ENCODE results near the gene RCL1. TPM values are rescaled to one million over a fixed set of nuclear protein-coding genes. Genes with fewer than 3 reads are reported as not detected.

The RCL1 gene
- polyA plus RNA-seq, 1 experiment: 5.1 TPM

DNA sequence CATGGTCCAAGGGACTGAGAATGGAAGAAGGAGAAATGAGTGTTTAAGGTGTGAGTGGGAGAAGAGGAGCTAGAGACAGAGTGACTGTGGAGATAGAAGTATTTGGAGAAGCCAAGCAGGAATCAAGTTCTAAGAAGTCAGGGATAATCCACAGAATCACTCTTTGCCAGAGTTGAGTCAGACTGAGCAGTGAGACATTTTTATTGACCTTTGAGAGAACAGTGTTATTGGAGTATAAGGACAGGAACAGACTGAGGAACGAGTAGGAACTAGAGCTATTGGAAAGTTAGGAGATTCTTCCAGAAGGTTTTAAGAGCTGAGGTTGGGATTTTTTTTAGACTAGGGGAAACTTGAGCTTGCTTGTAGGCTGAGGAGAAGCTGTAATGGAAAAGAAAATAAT is 37.2 kb downstream of the RCL1 start:
- TF ChIP-seq, protein P1, sequence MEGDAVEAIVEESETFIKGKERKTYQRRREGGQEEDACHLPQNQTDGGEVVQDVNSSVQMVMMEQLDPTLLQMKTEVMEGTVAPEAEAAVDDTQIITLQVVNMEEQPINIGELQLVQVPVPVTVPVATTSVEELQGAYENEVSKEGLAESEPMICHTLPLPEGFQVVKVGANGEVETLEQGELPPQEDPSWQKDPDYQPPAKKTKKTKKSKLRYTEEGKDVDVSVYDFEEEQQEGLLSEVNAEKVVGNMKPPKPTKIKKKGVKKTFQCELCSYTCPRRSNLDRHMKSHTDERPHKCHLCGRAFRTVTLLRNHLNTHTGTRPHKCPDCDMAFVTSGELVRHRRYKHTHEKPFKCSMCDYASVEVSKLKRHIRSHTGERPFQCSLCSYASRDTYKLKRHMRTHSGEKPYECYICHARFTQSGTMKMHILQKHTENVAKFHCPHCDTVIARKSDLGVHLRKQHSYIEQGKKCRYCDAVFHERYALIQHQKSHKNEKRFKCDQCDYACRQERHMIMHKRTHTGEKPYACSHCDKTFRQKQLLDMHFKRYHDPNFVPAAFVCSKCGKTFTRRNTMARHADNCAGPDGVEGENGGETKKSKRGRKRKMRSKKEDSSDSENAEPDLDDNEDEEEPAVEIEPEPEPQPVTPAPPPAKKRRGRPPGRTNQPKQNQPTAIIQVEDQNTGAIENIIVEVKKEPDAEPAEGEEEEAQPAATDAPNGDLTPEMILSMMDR (IDR thresholded peaks at IDR 0.05; ENCODE audit: insufficient read depth, low read depth, low read length): no peak
- Histone ChIP-seq H3K36me3 (ENCODE audit: control insufficient read depth, insufficient read depth, low read length) (no peaks in the 10 kb centered on the region), H3K4me3 (ENCODE audit: low read depth, low read length) (no peak overlapping the region), H3K27me3 (ENCODE audit: control insufficient read depth, insufficient read depth, low read length) (no peaks in the 10 kb centered on the region)
- CTCF ChIA-PET: interaction anchor here (0.9 to 1.2 kb wide), 4 partner anchors 33 to 70 kb away, joined by 3 read pairs; no protein-coding TSS in a partner anchor
- no peak for DNase-seq (ENCODE audit: low read depth)
- POLR2A ChIA-PET: no interaction called here

DNA sequence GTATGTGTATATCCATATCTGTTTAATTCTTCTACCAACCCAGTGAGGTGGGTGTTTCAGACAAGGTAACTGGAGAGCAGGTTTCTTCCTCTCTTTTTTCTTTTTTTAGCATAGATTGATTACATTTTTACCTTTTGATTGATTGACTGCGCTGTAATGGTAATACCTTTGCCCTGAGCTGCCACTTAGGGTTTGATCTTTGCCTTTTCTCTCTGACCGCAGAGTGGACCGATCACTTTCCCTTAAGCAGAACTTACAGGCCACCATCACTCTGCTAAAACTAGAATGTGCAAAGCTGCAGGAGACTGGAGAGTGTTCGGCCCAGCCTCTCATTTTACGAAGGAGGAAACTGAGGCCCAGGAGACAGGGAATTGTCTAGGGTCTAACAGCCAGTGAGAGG is 38.0 kb downstream of the RCL1 start:
- Histone ChIP-seq H3K4me3 (ENCODE audit: low read depth, low read length) (no peak overlapping the region), H3K27me3 (ENCODE audit: control insufficient read depth, insufficient read depth, low read length) (no peaks in the 10 kb centered on the region), H3K36me3 (ENCODE audit: control insufficient read depth, insufficient read depth, low read length) (no peaks in the 10 kb centered on the region)
- CTCF ChIA-PET: interaction anchor here (0.6 to 1.3 kb wide), 5 partner anchors 11 to 777 kb away, joined by 3 read pairs; no protein-coding TSS in a partner anchor
- TF ChIP-seq, protein P1 (IDR thresholded peaks at IDR 0.05; ENCODE audit: insufficient read depth, low read depth, low read length): no peak
- POLR2A ChIA-PET: no interaction called here
- no peak for DNase-seq (ENCODE audit: low read depth)

DNA sequence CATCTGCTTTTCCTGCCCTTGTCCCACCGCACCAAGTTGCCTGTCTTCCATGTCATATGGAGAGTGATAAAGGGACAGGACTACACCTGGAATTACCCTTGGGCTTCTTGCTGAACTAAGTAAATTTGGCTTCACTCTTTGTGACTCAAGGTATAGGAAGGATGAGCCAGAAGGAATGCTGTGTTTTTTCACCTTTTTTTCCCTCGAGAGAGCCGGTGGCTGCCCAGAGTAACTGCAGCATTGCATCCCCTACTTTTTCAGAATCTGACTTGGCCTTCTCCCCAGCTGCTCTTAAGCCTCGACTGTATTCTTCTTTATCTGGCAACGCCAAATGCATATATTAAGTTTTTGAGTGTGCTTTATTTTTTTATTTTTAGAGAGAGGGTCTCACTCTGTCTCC is 38.4 kb downstream of the RCL1 start:
- TF ChIP-seq, protein P1 (IDR thresholded peaks at IDR 0.05; ENCODE audit: insufficient read depth, low read depth, low read length): no peak
- Histone ChIP-seq H3K27me3 (ENCODE audit: control insufficient read depth, insufficient read depth, low read length) (no peaks in the 10 kb centered on the region), H3K4me3 (ENCODE audit: low read depth, low read length) (no peak overlapping the region), H3K36me3 (ENCODE audit: control insufficient read depth, insufficient read depth, low read length) (no peaks in the 10 kb centered on the region)
- no peak for DNase-seq (ENCODE audit: low read depth)
- ChIA-PET CTCF (interaction anchor here (0.6 to 1.4 kb wide), 5 partner anchors 11 to 778 kb away, joined by 3 read pairs; no protein-coding TSS in a partner anchor), POLR2A (no interaction called here)

DNA sequence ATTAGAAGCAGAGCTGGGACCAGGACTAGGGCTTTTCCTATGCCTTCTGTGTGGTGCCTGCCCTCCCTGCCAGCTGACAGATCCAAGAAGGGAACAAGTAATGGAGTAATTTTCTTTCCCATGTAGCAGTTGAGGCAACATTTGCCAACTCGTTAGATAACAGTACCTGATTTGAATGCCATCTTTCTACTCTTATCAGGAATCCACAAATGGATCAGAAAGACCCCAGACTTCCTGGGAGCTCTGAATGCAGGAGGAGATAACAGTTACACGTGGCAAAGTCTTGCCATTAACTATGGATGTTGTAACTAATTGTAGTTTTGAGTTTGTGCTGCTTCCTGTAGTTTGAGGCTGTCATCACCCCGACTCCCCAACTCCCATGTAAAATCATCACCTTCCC is 39.2 kb downstream of the RCL1 start:
- CTCF ChIA-PET: interaction anchor here (1.3 to 1.9 kb wide), 3 partner anchors 35 to 92 kb away, joined by 3 to 5 read pairs (median 3); no protein-coding TSS in a partner anchor

DNA sequence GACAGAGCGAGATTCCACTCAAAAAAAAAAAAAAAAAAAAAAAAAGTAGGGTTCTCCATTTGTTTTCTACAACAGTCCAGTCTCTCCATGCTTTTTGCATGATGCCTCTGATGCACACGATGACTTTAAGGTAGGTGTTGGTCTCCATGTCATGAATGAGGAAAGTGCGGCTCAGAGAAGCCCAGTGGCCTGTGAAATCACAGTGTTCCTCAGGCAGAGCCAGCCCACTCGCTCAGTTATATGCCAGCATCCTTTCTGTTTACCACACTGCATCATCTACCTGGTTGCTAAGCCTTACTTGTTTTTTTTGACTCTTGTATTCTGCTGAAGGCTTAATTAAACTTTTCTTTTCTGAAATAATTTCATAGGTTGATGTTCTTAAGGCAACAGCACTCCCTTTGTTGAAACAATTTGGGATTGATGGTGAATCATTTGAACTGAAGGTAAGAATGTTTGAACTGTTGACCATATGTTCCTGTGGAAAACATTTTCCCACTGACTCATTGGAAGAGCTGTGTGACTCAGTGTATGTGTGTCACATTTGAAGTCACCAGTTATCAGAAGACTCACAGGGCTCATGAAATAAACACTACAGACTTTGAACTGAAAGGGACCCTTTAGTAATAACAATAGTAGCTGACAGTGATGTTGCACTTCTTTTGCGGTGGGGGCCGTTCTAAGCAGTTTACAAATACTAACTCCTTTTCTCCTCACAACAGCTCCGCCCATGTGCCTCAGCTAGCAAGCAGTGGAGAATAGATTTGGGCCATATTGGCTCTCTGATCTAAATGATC is 40.2 kb downstream of the RCL1 start:
- CTCF ChIA-PET: interaction anchor here (0.9 to 1.9 kb wide), 4 partner anchors 17 to 152 kb away, joined by 3 to 5 read pairs (median 4); partner anchors contain the start of gene JAK2

More for the DNA sequence above, 39.2 kb downstream of the RCL1 start:
- POLR2A ChIA-PET: no interaction called here
- Histone ChIP-seq H3K4me3 (ENCODE audit: low read depth, low read length) (no peak overlapping the region), H3K36me3 (ENCODE audit: control insufficient read depth, insufficient read depth, low read length) (no peaks in the 10 kb centered on the region), H3K27me3 (ENCODE audit: control insufficient read depth, insufficient read depth, low read length) (no peaks in the 10 kb centered on the region)
- TF ChIP-seq, protein P1 (IDR thresholded peaks at IDR 0.05; ENCODE audit: insufficient read depth, low read depth, low read length): no peak
- DNase-seq (ENCODE audit: low read depth): no peak

More for the DNA sequence above, 40.2 kb downstream of the RCL1 start:
- peak; percentile 96 for DNase-seq (ENCODE audit: low read depth)
- H3K36me3 ChIP-seq (ENCODE audit: control insufficient read depth, insufficient read depth, low read length): no peaks in the 10 kb centered on the region
- no peak overlapping the region for H3K4me3 ChIP-seq (ENCODE audit: low read depth, low read length)
- TF ChIP-seq, protein P1 (IDR thresholded peaks at IDR 0.05; ENCODE audit: insufficient read depth, low read depth, low read length): no peak
- POLR2A ChIA-PET: no interaction called here
- H3K27me3 ChIP-seq (ENCODE audit: control insufficient read depth, insufficient read depth, low read length): no peaks in the 10 kb centered on the region
